A549 (cell line): ENCODE results near the gene MYH15.

Experiments
- CTCF ChIP-seq: fragments of >200 bp; sonication (Bioruptor Twin); formaldehyde crosslinking; IDR thresholded peaks from 3 replicates; pipeline ENCODE4 v1.5.1; 2016
- MAX ChIP-seq: IDR thresholded peaks from 2 replicates; pipeline ENCODE4 v1.6.1; 2012
- REST ChIP-seq: fragments of 200-600 bp; sonication (generic); IDR thresholded peaks from 2 replicates; pipeline ENCODE4 v1.6.1; 2016; ENCODE audit warnings: antibody characterized with exemption, mild to moderate bottlenecking, moderate library complexity
- RFX5 ChIP-seq: fragments of 450-650 bp; IDR thresholded peaks from 2 replicates; pipeline ENCODE4 v1.7.1; 2014; ENCODE audit warnings: antibody characterized with exemption, mild to moderate bottlenecking, moderate library complexity

- TF ChIP-seq REST: no peak
- TF ChIP-seq CTCF: no peak
- TF ChIP-seq RFX5: no peak
- no peak for TF ChIP-seq MAX
Observed at GRCh38 chr3:108518895-108519294, 8.5 kb upstream of the MYH15 start.
